Measurements from ENCODE around the gene KRTAP10-3. TPM values are rescaled to one million over a fixed set of nuclear protein-coding genes. Genes with fewer than 3 reads are reported as not detected.

Gene KRTAP10-3
- total RNA-seq, 1 donor from 2014 or later: not detected

Other genes with a start within 250 kb of the KRTAP10-3 start
- 10.1 and 10.4 TPM in 2 replicates for gene CFAP410, start 219.4 kb downstream of the KRTAP10-3 start, total RNA-seq
- 0.48 and 0.79 TPM in 2 replicates for gene TRPM2, start 205.2 kb downstream of the KRTAP10-3 start, total RNA-seq
- gene LRRC3, start 103.3 kb downstream of the KRTAP10-3 start, total RNA-seq: 5.2 and 5.6 TPM in 2 replicates
- not detected in 2 replicates for gene KRTAP10-1, start 18.6 kb downstream of the KRTAP10-3 start, total RNA-seq
- not detected in 2 replicates for gene KRTAP10-2, start 7.3 kb downstream of the KRTAP10-3 start, total RNA-seq
- gene KRTAP10-4, start 14.9 kb upstream of the KRTAP10-3 start, total RNA-seq: not detected in 2 replicates
- gene KRTAP10-5, start 21.8 kb upstream of the KRTAP10-3 start, total RNA-seq: not detected in 2 replicates
- gene KRTAP10-6, start 33.7 kb upstream of the KRTAP10-3 start, total RNA-seq: not detected in 2 replicates
- not detected in 2 replicates for gene KRTAP10-7, start 41.8 kb upstream of the KRTAP10-3 start, total RNA-seq
- not detected in 2 replicates for gene KRTAP10-8, start 53.3 kb upstream of the KRTAP10-3 start, total RNA-seq
- not detected in 2 replicates for gene KRTAP10-9, start 68.3 kb upstream of the KRTAP10-3 start, total RNA-seq
- not detected in 2 replicates for gene KRTAP10-10, start 78.6 kb upstream of the KRTAP10-3 start, total RNA-seq
- gene KRTAP10-11, start 87.6 kb upstream of the KRTAP10-3 start, total RNA-seq: not detected in 2 replicates
- gene KRTAP12-4, start 95.9 kb upstream of the KRTAP10-3 start, total RNA-seq: not detected in 2 replicates
- gene KRTAP12-3, start 99.1 kb upstream of the KRTAP10-3 start, total RNA-seq: not detected in 2 replicates
- gene KRTAP12-2, start 108.1 kb upstream of the KRTAP10-3 start, total RNA-seq: not detected in 2 replicates
- not detected in 2 replicates for gene KRTAP12-1, start 123.4 kb upstream of the KRTAP10-3 start, total RNA-seq
- gene KRTAP10-12, start 138.4 kb upstream of the KRTAP10-3 start, total RNA-seq: not detected in 2 replicates
- gene TSPEAR, start 152.8 kb upstream of the KRTAP10-3 start, total RNA-seq: not detected in 2 replicates
- 63.8 and 74.5 TPM in 2 replicates for gene UBE2G2, start 243.0 kb upstream of the KRTAP10-3 start, total RNA-seq

Data from astrocyte (in vitro differentiated cells and primary cell).